Neuronal stem cell (in vitro differentiated cells): ENCODE measurements around the gene VPS36.

Experiments
- DNase-seq: peaks from one replicate; pipeline ENCODE4 v3.0.0-alpha.2; 2013; ENCODE audit warnings: low spot score
- H2AFZ ChIP-seq: one replicate; pipeline ENCODE4 v1.6.1; 2013; ENCODE audit warnings: mild to moderate bottlenecking, low read length, inconsistent platforms
- H2AK5ac ChIP-seq: 2 replicates; pipeline ENCODE4 v1.6.1; 2013; ENCODE audit warnings: low read depth, mild to moderate bottlenecking, inconsistent platforms, low read length, moderate library complexity, mixed read lengths
- H2BK120ac ChIP-seq: 2 replicates; pipeline ENCODE4 v1.6.1; 2013; ENCODE audit warnings: low read depth, mild to moderate bottlenecking, inconsistent platforms, low read length, moderate library complexity, mixed read lengths
- H2BK12ac ChIP-seq: one replicate; pipeline ENCODE4 v1.6.1; 2013; ENCODE audit warnings: low read length, inconsistent platforms
- H2BK15ac ChIP-seq: 2 replicates; pipeline ENCODE4 v1.6.1; 2013; ENCODE audit warnings: mild to moderate bottlenecking, low read length, inconsistent platforms, mixed read lengths
- H2BK5ac ChIP-seq: one replicate; pipeline ENCODE4 v1.6.1; 2013; ENCODE audit warnings: inconsistent platforms, mild to moderate bottlenecking, low read length, moderate library complexity
- H3K14ac ChIP-seq: one replicate; pipeline ENCODE4 v1.6.1; 2013; ENCODE audit warnings: low read length, inconsistent platforms
- H3K18ac ChIP-seq: 2 replicates; pipeline ENCODE4 v1.6.1; 2013; ENCODE audit warnings: low read length, inconsistent platforms
- H3K23ac ChIP-seq: 2 replicates; pipeline ENCODE4 v1.6.1; 2013; ENCODE audit warnings: low read depth, mild to moderate bottlenecking, mixed read lengths, low read length, inconsistent platforms; ENCODE audit not compliant: poor library complexity
- H3K27ac ChIP-seq: replicated peaks from 3 replicates; pipeline ENCODE4 v1.5.1; 2013; ENCODE audit warnings: low read length, inconsistent platforms
- H3K27me3 ChIP-seq, 3 experiments: 2 replicates each; pipeline ENCODE4 v1.6.1; 2013; ENCODE audit warnings: low read length in 3 of 3, mild to moderate bottlenecking in 2 of 3, inconsistent platforms in 1 of 3, low read depth in 1 of 3, mixed read lengths in 1 of 3, moderate library complexity in 1 of 3; ENCODE audit not compliant: control insufficient read depth in 3 of 3, insufficient read depth in 3 of 3
- H3K36me3 ChIP-seq, 2 donors: replicated peaks in 1 of 2; 2 replicates each; pipeline ENCODE4 v1.6.1; 2013; ENCODE audit warnings: low read length in 2 of 2; ENCODE audit not compliant: control insufficient read depth in 2 of 2, insufficient read depth in 2 of 2
- H3K4ac ChIP-seq: 2 replicates; pipeline ENCODE4 v1.6.1; 2013; ENCODE audit warnings: inconsistent platforms, mild to moderate bottlenecking, low read length, moderate library complexity
- H3K4me1 ChIP-seq, 2 donors: 1 replicate in 1 of 2; 2 replicates in 1 of 2; pipeline ENCODE4 v1.6.1; 2013; ENCODE audit warnings: low read length in 2 of 2, low read depth in 1 of 2; ENCODE audit not compliant: control insufficient read depth in 2 of 2, insufficient read depth in 1 of 2
- H3K4me2 ChIP-seq: one replicate; pipeline ENCODE4 v1.6.1; 2013; ENCODE audit warnings: mild to moderate bottlenecking, low read length, inconsistent platforms; ENCODE audit not compliant: insufficient read depth, poor library complexity, severe bottlenecking
- H3K4me3 ChIP-seq, 2 donors: 2 replicates each; pipeline ENCODE4 v1.5.1; 2013; ENCODE audit warnings: low read length in 2 of 2, mild to moderate bottlenecking in 2 of 2, inconsistent platforms in 1 of 2, moderate library complexity in 1 of 2
- H3K79me1 ChIP-seq: one replicate; pipeline ENCODE4 v1.6.1; 2013; ENCODE audit warnings: low read depth, mild to moderate bottlenecking, inconsistent platforms, low read length, moderate library complexity
- H3K9ac ChIP-seq: one replicate; pipeline ENCODE4 v1.6.1; 2013; ENCODE audit warnings: mild to moderate bottlenecking, low read depth, low read length, inconsistent platforms; ENCODE audit not compliant: poor library complexity
- H3K9me3 ChIP-seq, 2 donors: replicated peaks in 1 of 2; 2 replicates each; pipeline versions ENCODE3 to v1.6.1; 2013; ENCODE audit warnings: low read length in 2 of 2, mild to moderate bottlenecking in 2 of 2, inconsistent platforms in 1 of 2, low read depth in 1 of 2, mixed read lengths in 1 of 2, moderate library complexity in 1 of 2; ENCODE audit not compliant: control insufficient read depth in 2 of 2, insufficient read depth in 1 of 2
- H4K8ac ChIP-seq: one replicate; pipeline ENCODE4 v1.6.1; 2013; ENCODE audit warnings: low read depth, mild to moderate bottlenecking, inconsistent platforms, low read length, moderate library complexity
- H4K91ac ChIP-seq: one replicate; pipeline ENCODE4 v1.6.1; 2013; ENCODE audit warnings: low read length, low read depth, mild to moderate bottlenecking, inconsistent platforms; ENCODE audit not compliant: poor library complexity
- WGBS, 2 donors: extraction: QIAGEN DNeasy Blood & Tissue Kit; methylation state at CpG; one replicate each; pipeline ENCODE4 v1.1.7; 2013; ENCODE audit warnings: missing lambda C conversion rate in 2 of 2, mixed read lengths in 1 of 2; ENCODE audit not compliant: insufficient read length in 2 of 2, insufficient replicate concordance in 1 of 2; ENCODE audit errors: extremely low coverage in 2 of 2; 5-methylcytosine and 5-hydroxymethylcytosine counted together

The VPS36 gene

DNA sequence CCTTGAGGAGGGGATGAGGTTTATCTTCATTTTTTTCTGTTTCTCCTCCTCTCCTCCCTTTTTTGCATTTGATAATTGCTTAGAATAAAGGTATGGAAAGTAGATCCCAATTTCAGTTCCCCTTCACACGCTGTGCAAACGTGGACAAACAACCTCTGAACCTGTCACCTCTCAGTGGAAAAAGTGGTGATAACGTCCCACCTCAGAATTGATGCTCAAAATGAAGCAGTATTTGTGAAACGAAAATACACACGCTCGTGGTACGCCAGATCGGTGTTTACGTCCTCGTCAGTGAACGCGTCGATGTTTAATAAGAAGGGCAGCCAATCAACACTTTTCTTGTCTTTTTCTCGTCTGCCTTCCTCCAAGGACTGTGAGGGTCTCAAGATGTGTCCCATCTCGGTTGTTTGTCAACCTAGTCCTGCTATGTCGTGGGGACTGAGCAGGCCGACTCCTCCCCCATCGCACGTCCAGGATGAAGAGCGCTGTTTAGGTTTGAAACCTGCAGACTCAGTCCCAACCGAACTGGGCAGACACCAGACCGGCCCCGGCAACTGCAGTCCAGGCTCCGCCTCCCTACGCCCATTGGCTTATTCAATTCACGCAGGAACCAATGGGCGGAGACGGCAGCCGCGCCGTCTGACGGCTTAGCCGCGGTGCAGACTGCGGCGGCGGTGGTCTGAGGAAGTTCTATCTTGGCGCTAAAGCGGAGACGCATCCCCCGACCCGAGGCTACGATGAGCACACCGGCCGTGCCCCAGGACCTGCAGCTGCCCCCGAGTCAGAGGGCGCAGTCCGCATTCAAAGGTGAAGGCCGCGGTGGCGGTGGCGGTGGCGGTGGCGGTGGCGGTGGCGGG is 4.6 kb upstream of the VPS36 start, which contains the start of gene CKAP2:
Gene CKAP2, plus strand, starts transcription at position 659 of the 857 bp plus-strand sequence. Its CDS starts 79 bp downstream, at position 738.
- Histone ChIP-seq H4K8ac (peak within 1 kb of the TSS; percentile 9), H3K23ac (peak within 1 kb of the TSS; percentile 94), H3K18ac (peak within 1 kb of the TSS; percentile 99), H3K9ac (peak within 1 kb of the TSS; percentile 96), H3K4me1 (peaks cover 3% of the 10 kb centered on the region in 2 donors), H2BK5ac (peak within 1 kb of the TSS; percentile 98), H3K14ac (peak within 1 kb of the TSS; percentile 85), H3K27me3 (no peaks in the 10 kb centered on the region), H3K9me3 (no peaks in the 10 kb centered on the region), H2AFZ (peak within 1 kb of the TSS; percentile 92), H3K27ac (peak within 1 kb of the TSS; percentile 82), H3K79me1 (no peaks in the 10 kb centered on the region), H3K4ac (no peak within 1 kb of the TSS), H3K4me3 (peak within 1 kb of the TSS; percentile 91 to 97), H2AK5ac (peak within 1 kb of the TSS; percentile 58), H4K91ac (peak within 1 kb of the TSS; percentile 17), H2BK15ac (peak within 1 kb of the TSS; percentile 79), H3K36me3 (peaks cover 11 to 37% of the 10 kb centered on the region in 2 donors), H2BK120ac (no peak within 1 kb of the TSS), H2BK12ac (no peak within 1 kb of the TSS), H3K4me2 (peak within 1 kb of the TSS; percentile 51)
- DNase-seq, result peak; percentile 84
- no CpG with 5 or more reads among the region's 56 CpGs for WGBS, 2 donors

DNA sequence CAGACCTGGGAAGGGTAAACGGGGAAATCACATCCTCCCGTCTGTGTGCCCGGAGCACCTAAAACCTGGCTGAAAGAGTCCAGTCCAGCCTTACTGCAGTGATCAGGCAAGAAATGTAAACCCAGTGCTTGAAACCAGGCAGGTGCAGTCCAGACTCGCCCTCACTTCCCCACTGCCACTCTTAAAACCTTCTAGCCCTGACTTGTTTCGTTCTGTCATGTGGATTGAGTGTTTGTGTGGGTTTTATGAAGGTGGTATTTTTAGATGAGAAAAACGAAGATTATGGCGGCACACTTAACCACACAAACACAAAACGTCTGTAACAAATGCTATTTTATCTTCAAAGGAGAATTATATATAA is 4.0 kb upstream of the VPS36 start:
- Histone ChIP-seq H3K4me1 (peaks cover 3 to 4% of the 10 kb centered on the region in 2 donors), H2BK15ac (no peak overlapping the region), H3K4ac (no peak overlapping the region), H2AK5ac (no peak overlapping the region), H4K8ac (no peak overlapping the region), H3K27ac (no peak overlapping the region), H3K18ac (no peak overlapping the region), H3K79me1 (no peaks in the 10 kb centered on the region), H3K23ac (no peak overlapping the region), H2BK120ac (no peak overlapping the region), H3K36me3 (peaks cover 7 to 31% of the 10 kb centered on the region in 2 donors), H2BK5ac (no peak overlapping the region), H4K91ac (no peak overlapping the region), H3K9me3 (no peaks in the 10 kb centered on the region), H3K4me3 (peak overlapping the region; percentile 55 to 91), H3K4me2 (peak overlapping the region; percentile 38), H2AFZ (peak overlapping the region; percentile 92), H2BK12ac (no peak overlapping the region), H3K27me3 (no peaks in the 10 kb centered on the region), H3K14ac (no peak overlapping the region), H3K9ac (no peak overlapping the region)
- WGBS, 2 donors, result 100% methylated on average over 1 of the region's 8 CpGs; no CpG with 5 or more reads in 1 of the 2 donors
- DNase-seq, result no peak

- no peak overlapping the region for H3K4me2 ChIP-seq
- no peak overlapping the region for H4K91ac ChIP-seq
- peaks cover under 1% of the 10 kb centered on the region for H3K79me1 ChIP-seq
- WGBS, 2 donors, result no CpG with 5 or more reads among the region's 2 CpGs
- no peak overlapping the region for H2BK12ac ChIP-seq
- no peak overlapping the region for H3K4me3 ChIP-seq
- H2AFZ ChIP-seq, result no peak overlapping the region
- no peak overlapping the region for H2AK5ac ChIP-seq
- no peak overlapping the region for H4K8ac ChIP-seq
- H2BK15ac ChIP-seq, result no peak overlapping the region
- no peak overlapping the region for H3K18ac ChIP-seq
- no peak overlapping the region for H3K4ac ChIP-seq
- peaks cover 6 to 7% of the 10 kb centered on the region in 2 donors for H3K4me1 ChIP-seq
- no peak overlapping the region for H2BK5ac ChIP-seq
- no peak overlapping the region for H2BK120ac ChIP-seq
- no peak overlapping the region for H3K14ac ChIP-seq
- DNase-seq, result no peak
- H3K23ac ChIP-seq, result no peak overlapping the region
- H3K9me3 ChIP-seq, result no peaks in the 10 kb centered on the region
- H3K9ac ChIP-seq, result no peak overlapping the region
- no peaks in the 10 kb centered on the region for H3K27me3 ChIP-seq
- H3K36me3 ChIP-seq, result peaks cover 5 to 22% of the 10 kb centered on the region in 2 donors
- no peak overlapping the region for H3K27ac ChIP-seq
These were observed 2.0 kb upstream of the VPS36 start for GRCh38 chr13:52452470-52452869.

- H3K9ac ChIP-seq, result no peak overlapping the region
- no peak overlapping the region for H2AK5ac ChIP-seq
- no peak overlapping the region for H2BK15ac ChIP-seq
- H2BK5ac ChIP-seq, result no peak overlapping the region
- whole genome bisulfite sequencing, 2 donors, result no CpG with 5 or more reads among the region's 24 CpGs
- no peak overlapping the region for H2BK120ac ChIP-seq
- H3K36me3 ChIP-seq, result peaks cover 0 to 20% of the 10 kb centered on the region in 2 donors
- H3K9me3 ChIP-seq, result no peaks in the 10 kb centered on the region
- H3K14ac ChIP-seq, result no peak overlapping the region
- H3K18ac ChIP-seq, result no peak overlapping the region
- peak overlapping the region; percentile 100 for H2AFZ ChIP-seq
- H3K79me1 ChIP-seq, result peaks cover 3% of the 10 kb centered on the region
- no peak overlapping the region for H3K23ac ChIP-seq
- no peak overlapping the region for H3K4me2 ChIP-seq
- no peak for DNase-seq
- H3K4ac ChIP-seq, result no peak overlapping the region
- H3K4me1 ChIP-seq, result peaks cover 6 to 7% of the 10 kb centered on the region in 2 donors
- no peak overlapping the region for H4K91ac ChIP-seq
- H3K27ac ChIP-seq, result no peak overlapping the region
- no peak overlapping the region for H3K4me3 ChIP-seq
- H3K27me3 ChIP-seq, result no peaks in the 10 kb centered on the region
- no peak overlapping the region for H4K8ac ChIP-seq
- H2BK12ac ChIP-seq, result no peak overlapping the region
These were observed 836 bp upstream of the VPS36 start for GRCh38 chr13:52451135-52451804.
